K562 (cell line): ENCODE measurements around the gene CELSR2. TPM values are rescaled to one million over a fixed set of nuclear protein-coding genes. Genes with fewer than 3 reads are reported as not detected.

Experiments
- ARID1B ChIP-seq: fragments of 450-650 bp; IDR thresholded peaks from 2 replicates; pipeline ENCODE4 v1.6.1; 2016; ENCODE audit warnings: antibody characterized with exemption, mild to moderate bottlenecking, inconsistent platforms
- CREBBP ChIP-seq: IDR thresholded peaks from one replicate; pipeline ENCODE4 v1.6.1; 2012; ENCODE audit warnings: low read depth, mild to moderate bottlenecking, control low read depth, inconsistent platforms, low read length
- CTCFL ChIP-seq: IDR thresholded peaks from 2 replicates; pipeline ENCODE4 v1.6.1; 2011; ENCODE audit warnings: borderline replicate concordance, low read depth, mild to moderate bottlenecking, moderate library complexity, low read length; ENCODE audit not compliant: insufficient read depth, poor library complexity, severe bottlenecking
- E2F3 ChIP-seq: fragments of 250-450 bp; sonication (Bioruptor Pico); IDR thresholded peaks from 2 replicates; pipeline ENCODE4 v1.4.0; 2020; ENCODE audit warnings: mild to moderate bottlenecking
- HMGXB4 ChIP-seq: sonication (generic); formaldehyde crosslinking; IDR thresholded peaks from 2 replicates; pipeline ENCODE4 v1.8.1; 2023; ENCODE audit warnings: mild to moderate bottlenecking, missing genetic modification reagents
- KLF13 ChIP-seq: fragments of 450-650 bp; IDR thresholded peaks from 2 replicates; pipeline ENCODE4 v1.6.1; 2016; ENCODE audit warnings: missing genetic modification characterization, low read depth, mild to moderate bottlenecking, missing compliant biosample characterization, moderate library complexity, borderline replicate concordance
- MGA ChIP-seq: fragments of 450-650 bp; IDR thresholded peaks from 2 replicates; pipeline ENCODE4 v1.6.1; 2016; ENCODE audit warnings: mild to moderate bottlenecking, moderate library complexity
- ZNF121 ChIP-seq: sonication (generic); formaldehyde crosslinking; conservative IDR thresholded peaks from 2 replicates; pipeline ENCODE4 v1.8.0; 2022; ENCODE audit warnings: missing genetic modification reagents
- ZNF24 ChIP-seq: fragments of 450-650 bp; IDR thresholded peaks from 2 replicates; pipeline ENCODE4 v1.6.1; 2016
- polyA plus RNA-seq, 8 experiments: library from polyadenylated mRNA; depleted of rRNA in 4 of 8; stranded (reverse) in 5 of 8; unstranded in 3 of 8; fragments of >200 nt; fragmentation: Nextera tagmentation in 2 of 8; fragmentation: Illumina TruSeq in 1 of 8; extraction: Ambion mirVana in 2 of 8; extraction: Trizol in 1 of 8; gene quantifications; 2 replicates each; pipeline versions ENCODE4 v1.2.1 to v1.2.3, GENCODE V29; 2011 to 2014; ENCODE audit warnings: inconsistent platforms in 1 of 8, missing spikeins in 1 of 8
- total RNA-seq, 7 experiments: library from RNA; depleted of rRNA in 6 of 7; stranded (reverse); fragments of >200 nt in 6 of 7; fragmentation: Illumina TruSeq in 2 of 7; extraction: Trizol in 2 of 7; gene quantifications; 2 replicates each; pipeline versions ENCODE4 v1.2.1 to v1.2.3, GENCODE V29; 2011 to 2021; ENCODE audit warnings: low replicate concordance in 1 of 7

Gene CELSR2
- total and polyA plus RNA-seq, 9 of the 15 experiments (the other 6 are each of a cell fraction or from before 2014, with no cell fraction given): 0.31 to 21.9 (median 4.2) TPM

DNA sequence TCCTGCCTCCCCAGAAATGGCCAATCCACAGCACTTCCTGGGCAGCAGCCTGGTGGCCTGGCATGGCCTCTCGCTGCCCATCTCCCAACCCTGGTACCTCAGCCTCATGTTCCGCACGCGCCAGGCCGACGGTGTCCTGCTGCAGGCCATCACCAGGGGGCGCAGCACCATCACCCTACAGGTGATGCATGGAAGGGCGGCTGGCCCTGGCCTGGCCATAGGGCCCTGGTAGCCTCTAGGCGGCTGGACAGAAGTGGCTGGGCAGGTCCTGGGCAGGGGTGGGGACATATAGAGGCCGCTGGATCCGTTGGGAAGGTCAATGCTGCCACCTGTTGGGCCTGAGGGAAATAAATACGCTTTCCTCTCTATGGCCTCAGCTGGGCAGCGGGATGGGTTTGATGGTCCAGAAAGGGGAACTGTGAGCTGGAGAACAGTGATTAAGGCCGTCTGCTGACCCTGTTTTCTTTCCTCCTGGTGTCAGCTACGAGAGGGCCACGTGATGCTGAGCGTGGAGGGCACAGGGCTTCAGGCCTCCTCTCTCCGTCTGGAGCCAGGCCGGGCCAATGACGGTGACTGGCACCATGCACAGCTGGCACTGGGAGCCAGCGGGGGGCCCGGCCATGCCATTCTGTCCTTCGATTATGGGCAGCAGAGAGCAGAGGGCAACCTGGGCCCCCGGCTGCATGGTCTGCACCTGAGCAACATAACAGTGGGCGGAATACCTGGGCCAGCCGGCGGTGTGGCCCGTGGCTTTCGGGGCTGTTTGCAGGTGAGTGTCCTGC is 14.4 kb downstream of the CELSR2 start (continued):
- TF ChIP-seq MGA (peak; percentile 94), HMGXB4 (CRISPR knock-in tag) (peak; percentile 98; the same call in 1 of the 2 replicates), CTCFL (peak; percentile 56), E2F3 (CRISPR knock-in tag) (no peak), ZNF24 (peak; percentile 59; the same call in 1 of the 2 replicates), KLF13 (tag) (peak; percentile 79; the same call in 1 of the 2 replicates), ZNF121 (peak; percentile 38; the same call in 1 of the 2 replicates), CREBBP (no peak), ARID1B (no peak; the same call in 1 of the 2 replicates)
